ENCODE results near the gene MAP3K10.

Gene MAP3K10

GRCh38 chr19:40175820-40176219 is 15.4 kb upstream of the MAP3K10 start:
- DNase-seq = no peak

GRCh38 chr19:40177286-40178070 is 13.7 kb upstream of the MAP3K10 start:
- no peak for DNase-seq

GRCh38 chr19:40178756-40179155 is 12.5 kb upstream of the MAP3K10 start:
- DNase-seq = no peak

- DNase-seq = no peak
Observed at GRCh38 chr19:40184273-40184672, 7.0 kb upstream of the MAP3K10 start.

GRCh38 chr19:40191836-40192646 is 815 bp downstream of the MAP3K10 start:
- DNase-seq = no peak

- no peak for DNase-seq
Observed at GRCh38 chr19:40192758-40193586, 1.7 kb downstream of the MAP3K10 start.

- DNase-seq = no peak
Observed at GRCh38 chr19:40193587-40193849, 2.3 kb downstream of the MAP3K10 start.

- DNase-seq = no peak
Observed at GRCh38 chr19:40198272-40198990, 7.2 kb downstream of the MAP3K10 start.

GRCh38 chr19:40200341-40201099 is 9.3 kb downstream of the MAP3K10 start:
- no peak for DNase-seq

- no peak for DNase-seq
Observed at GRCh38 chr19:40204381-40204780, 13.2 kb downstream of the MAP3K10 start.

- DNase-seq = no peak
Observed at GRCh38 chr19:40205760-40206159, 14.5 kb downstream of the MAP3K10 start.

- no peak for DNase-seq
Observed at GRCh38 chr19:40208602-40209001, 17.4 kb downstream of the MAP3K10 start.

- DNase-seq = no peak
Observed at GRCh38 chr19:40210889-40211288, 19.7 kb downstream of the MAP3K10 start.

GRCh38 chr19:40213251-40213829 is 22.1 kb downstream of the MAP3K10 start:
- DNase-seq = no peak

- no peak for DNase-seq
Observed at GRCh38 chr19:40213882-40214570, 22.8 kb downstream of the MAP3K10 start.

GRCh38 chr19:40214936-40215335 is 23.7 kb downstream of the MAP3K10 start:
- DNase-seq = no peak

GRCh38 chr19:40216013-40216776 is 25.0 kb downstream of the MAP3K10 start:
- no peak for DNase-seq

- DNase-seq = no peak
Observed at GRCh38 chr19:40216777-40217026, 25.5 kb downstream of the MAP3K10 start.

GRCh38 chr19:40217027-40217810 is 26.0 kb downstream of the MAP3K10 start:
- DNase-seq = no peak
